HTERT RPE-1 (cell line): Measurements from ENCODE around the gene RHOC.

Experiments used
- in situ Hi-C: fragments of 300-500 bp; cut with MboI; formaldehyde crosslinking; loops from 4 replicates; pipeline ENCODE4 v1.14.3; 2020; ENCODE audit warnings: low sequenced_read_pairs

The RHOC gene

DNA sequence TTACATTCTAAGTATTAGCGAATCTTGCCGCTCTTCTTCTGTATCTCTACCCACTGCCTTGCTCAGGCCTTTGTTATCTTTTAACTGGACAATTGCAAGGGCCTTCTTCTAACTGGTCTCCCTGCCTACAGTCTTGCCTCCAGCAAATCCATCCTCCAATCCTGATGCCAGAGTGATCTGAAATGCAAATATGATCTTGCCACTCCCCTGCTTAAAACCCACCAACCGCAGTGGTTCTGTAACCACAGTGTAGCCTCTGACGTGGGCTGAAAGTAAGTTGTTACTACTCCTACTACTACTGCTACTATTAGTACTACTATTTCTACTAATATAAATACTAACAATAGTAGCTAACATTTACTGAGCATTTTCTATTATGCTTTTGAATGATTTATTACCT is 20.1 kb downstream of the RHOC start:
- in situ Hi-C loops = no loop called here

DNA sequence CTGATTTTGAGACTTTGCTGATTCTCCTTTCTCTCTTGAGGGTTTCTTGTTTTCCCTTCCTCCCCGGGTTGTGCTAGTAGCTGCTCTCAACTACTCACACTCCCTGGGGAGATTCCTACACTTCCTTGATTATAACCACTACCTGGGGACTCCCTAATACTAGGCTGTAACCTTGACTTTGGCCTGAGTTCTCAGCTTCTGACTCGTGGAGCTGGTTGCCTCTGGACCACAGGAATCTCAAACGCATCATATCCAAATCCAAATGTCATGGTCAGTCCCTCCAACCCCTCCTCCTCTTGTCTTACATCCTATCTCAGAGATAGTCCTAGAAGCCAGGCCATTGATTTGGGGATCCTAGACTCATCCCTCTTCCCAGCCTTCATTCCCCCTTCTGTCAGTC is 20.5 kb downstream of the RHOC start:
- in situ Hi-C loops = no loop called here

DNA sequence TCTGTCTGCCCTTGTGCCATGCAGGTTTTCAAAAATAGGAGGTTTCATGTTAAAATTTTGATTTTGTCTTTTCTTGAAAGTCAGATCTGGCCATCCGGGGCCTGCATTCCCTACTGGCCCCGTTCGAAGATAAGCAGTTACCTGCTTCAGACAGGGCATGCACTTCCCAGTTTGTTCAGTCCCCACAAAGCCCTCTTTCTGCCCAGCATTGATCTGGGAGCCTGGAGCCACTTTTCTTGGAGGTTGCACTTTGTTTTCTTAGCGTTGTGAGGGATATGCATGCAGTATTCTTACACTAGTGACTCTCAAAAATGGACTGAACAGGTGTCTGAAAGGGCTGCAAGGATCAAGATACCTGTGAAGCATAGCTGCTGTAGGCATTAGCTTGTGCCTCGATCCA is 21.0 kb downstream of the RHOC start:
- in situ Hi-C loops = no loop called here

- in situ Hi-C loops = no loop called here
Observed at GRCh38 chr1:112678605-112679004, 28.3 kb downstream of the RHOC start.

DNA sequence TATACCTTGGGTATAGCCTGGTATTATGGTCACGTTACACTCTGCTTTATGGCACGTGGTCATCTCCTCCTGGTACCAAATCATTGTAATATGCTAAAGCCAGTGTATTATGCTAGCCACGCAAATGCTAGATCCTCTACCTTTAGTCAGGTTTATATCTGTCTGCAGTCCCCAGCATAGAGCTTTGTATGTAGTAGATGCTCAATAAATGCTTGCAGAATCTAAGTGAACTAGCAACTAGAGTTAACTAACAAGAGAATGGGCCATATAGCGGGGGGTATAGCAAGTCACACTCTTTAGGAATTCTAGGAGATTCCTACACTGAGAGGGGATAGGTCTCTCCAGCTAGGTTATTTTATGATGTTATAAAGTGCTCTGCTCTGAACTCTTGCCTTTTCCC is 29.4 kb downstream of the RHOC start:
- in situ Hi-C loops = no loop called here

DNA sequence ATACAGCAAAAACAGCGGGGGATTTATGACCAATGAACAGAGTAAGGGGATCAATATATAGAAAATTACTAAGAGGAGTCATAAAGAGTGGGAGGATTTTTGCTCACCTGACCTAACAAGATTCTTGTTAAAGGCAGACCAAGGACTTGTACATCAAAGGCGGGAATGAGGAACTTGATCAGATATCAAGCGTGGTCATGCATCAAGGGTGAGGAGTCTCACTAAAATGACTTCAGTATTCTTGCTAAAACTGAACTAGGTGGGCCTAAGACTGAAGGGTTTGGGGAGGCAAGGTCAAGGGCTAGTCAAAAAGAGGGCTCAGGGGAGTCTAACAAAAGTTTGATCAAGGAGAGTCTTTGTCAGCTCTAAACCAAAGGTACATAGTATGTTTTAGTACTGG is 30.4 kb downstream of the RHOC start:
- in situ Hi-C loops = no loop called here

GRCh38 chr1:112675728-112676381 is 31.1 kb downstream of the RHOC start:
- in situ Hi-C loops = no loop called here

DNA sequence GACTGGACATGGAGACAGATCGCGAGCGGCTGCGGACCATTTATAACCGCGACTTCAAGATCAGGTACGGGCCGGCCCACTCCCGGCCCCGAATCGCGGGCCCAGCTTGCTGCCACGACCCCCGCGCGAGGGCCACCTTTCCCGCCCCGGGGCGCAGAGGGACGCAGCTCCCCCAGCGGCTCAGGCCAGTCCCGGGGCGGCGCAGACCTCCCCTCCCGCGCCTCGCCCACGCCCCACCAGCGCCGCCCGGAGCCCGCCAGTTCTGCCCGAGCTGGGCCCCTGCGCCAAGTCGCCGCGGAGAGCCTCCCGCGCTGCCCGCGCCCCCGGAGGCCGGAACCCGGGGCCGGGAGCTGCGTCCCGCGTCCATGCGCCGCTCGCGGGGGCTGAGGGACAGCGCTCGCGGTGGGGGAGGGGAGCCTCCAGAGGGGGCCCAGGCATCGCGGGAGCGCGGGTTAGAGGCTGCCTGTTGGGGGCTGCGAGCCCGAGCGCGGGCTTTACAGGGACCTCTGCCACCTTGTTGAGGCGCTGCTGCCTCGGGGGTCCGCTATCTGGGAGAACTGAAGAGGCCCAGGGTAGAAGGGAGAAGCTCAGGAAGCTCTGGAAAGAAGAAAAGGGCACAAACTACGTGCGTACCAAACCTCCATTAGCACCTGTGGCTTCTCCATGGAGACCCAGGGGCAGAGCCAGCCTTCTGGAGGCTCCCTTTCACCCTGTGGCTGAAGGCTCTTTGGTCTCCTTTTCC is 31.8 kb downstream of the RHOC start:
- in situ Hi-C loops = no loop called here

GRCh38 chr1:112674440-112674985 is 32.4 kb downstream of the RHOC start, which contains the start of gene MOV10:
MOV10 (plus strand) TSS chr1:112674659; CDS start chr1:112674913, 254 bp downstream.
- in situ Hi-C loops = no loop called here

DNA sequence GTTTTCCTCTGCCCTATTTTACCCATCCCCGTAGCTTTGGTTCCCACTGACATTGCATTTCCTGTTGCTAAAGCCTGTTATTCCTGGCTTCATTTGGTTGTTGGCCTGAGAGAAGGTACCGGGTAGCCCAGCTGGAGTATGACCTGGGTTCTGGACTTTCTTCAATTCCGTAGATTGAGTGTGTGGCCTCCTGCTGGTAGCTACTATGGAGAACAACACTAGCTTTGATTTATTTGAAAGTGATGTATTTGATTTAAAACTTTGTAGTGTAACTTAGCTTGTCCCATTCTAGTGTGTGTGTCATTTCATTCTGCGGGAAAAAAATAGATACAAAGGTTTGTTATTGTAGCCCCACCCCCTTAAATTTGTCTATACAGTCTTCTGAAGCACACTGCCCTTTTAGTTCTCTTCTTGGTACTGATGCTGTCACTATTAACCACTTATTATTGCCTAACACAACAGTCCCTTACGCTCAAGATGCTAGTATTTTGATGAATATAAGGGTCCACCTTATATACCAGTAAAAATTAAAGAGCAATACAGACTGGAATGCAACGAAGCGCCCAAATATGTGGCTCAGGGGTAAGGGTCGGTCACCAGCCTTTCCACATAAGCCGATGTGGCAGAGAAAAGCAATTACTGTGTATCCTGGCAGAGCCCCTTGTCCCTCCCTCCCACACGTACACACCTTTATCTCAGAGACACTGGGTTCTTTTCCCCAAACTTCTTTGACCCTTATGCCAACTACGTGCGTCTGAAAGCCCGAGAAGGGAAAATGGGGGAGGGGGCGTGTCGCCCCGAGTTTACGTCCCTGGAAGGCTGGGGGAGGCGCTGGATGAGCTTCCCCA is 33.1 kb downstream of the RHOC start:
- in situ Hi-C loops = no loop called here

- in situ Hi-C loops = no loop called here
Observed at GRCh38 chr1:112672842-112673241, 34.1 kb downstream of the RHOC start.

DNA sequence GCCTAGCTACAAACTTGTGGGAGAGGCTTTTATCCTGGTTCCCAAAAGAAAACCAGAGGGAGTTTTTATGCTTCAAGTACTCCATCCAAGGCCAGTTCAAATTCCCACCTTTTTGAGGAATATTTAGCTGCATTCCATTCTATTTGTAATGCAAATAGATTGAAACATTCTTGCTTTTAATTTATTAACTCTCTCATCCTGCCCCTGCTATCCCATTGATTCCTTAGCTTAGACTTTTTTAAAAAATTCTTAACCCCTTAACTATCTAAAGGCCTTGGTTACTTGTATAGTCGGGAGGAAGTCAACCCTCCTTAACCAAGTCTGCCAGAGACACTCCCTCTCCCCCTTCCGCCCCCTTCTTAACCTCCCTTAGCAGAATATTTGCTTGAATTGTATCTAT is 34.9 kb downstream of the RHOC start:
- in situ Hi-C loops = no loop called here

DNA sequence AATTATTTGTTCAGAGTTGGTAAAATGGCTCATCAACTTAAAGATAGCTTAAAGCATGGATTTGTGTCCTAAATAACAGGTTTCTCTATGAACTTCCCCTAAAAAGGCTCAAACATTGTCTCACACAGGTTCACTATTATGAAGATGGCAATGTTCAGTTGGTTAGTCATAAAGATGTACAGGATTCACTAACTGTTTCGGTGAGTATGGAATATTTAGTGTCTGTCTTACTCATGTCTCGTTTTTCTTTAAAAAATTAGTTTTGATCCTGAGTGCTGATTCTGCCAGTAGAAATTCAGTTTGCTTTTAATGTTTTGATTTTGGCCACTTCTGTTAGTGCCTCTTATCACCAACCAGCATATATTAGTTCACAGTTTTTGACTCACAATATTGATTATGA is 40.0 kb downstream of the RHOC start:
- in situ Hi-C loops = no loop called here

GRCh38 chr1:112665857-112666256 is 41.1 kb downstream of the RHOC start:
- in situ Hi-C loops = no loop called here

DNA sequence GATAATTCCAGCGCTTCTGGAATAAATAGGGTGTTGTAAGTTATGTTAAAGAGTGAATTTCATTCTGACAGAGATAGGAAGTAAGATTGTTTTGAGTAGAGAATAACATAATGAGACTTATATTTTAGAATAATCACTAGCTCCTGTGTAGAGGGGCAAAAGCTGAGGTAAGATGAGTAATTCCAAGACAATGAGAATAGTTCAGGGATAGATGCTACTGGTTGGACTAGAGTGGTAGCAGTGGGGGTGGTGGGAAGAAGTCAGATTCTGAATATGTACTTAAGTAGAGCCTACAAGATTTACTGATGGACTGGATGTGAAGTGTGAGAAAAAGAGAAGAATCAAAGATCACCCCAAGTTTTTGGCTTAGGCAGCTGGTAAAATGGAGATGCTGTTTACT is 55.7 kb downstream of the RHOC start:
- in situ Hi-C loops = no loop called here
